GM12891 (cell line): ENCODE measurements around the gene TCHHL1.

Experiments
- POLR2A ChIP-seq: IDR thresholded peaks from 2 replicates; pipeline ENCODE4 v1.6.1; 2011; ENCODE audit warnings: low read depth, low read length, control low read depth
- POLR2AphosphoS5 ChIP-seq: IDR thresholded peaks from 2 replicates; pipeline ENCODE4 v1.6.1; 2011; ENCODE audit warnings: low read depth, low read length, control low read depth
- SPI1 ChIP-seq: IDR thresholded peaks from 2 replicates; pipeline ENCODE4 v1.6.1; 2011; ENCODE audit warnings: low read depth, low read length, control low read depth
- TAF1 ChIP-seq: IDR thresholded peaks from 2 replicates; pipeline ENCODE4 v1.6.1; 2011; ENCODE audit warnings: low read depth, low read length, control low read depth

DNA sequence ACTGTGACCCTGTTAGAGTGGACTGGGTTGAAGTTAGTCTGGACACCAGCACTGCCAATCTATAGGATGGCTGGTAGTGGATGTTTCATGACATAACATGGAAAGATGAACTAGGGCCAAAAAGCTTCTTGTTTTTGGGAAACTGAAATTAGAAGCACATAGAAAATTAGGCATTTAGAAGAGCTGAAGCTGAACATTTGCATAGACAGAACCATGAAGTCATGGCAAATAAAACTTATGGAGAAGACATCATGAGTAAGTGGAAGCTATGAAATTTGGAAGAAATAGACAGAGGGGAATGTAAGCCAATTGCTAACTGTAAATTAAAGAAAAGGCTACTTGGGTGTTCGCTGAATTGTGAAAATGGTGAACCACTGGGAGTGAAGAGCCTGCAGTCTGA, 49.4 kb downstream of the TCHHL1 start:
- TF ChIP-seq POLR2A (no peak), POLR2AphosphoS5 (no peak), TAF1 (no peak), SPI1 (no peak)
